RWPE1 (cell line): ENCODE results near the gene GADD45GIP1.

Experiments
- CTCF ChIA-PET: fragments of 350-600 bp; sonication (Branson Sonifier 250); formaldehyde crosslinking; extraction: SDS; loops from one replicate; lab custom pipeline; 2021; lab: Yijun Ruan, JAX
- POLR2A ChIA-PET: fragments of 400-600 bp; formaldehyde crosslinking; extraction: SDS; loops from one replicate; lab custom pipeline; 2020; ENCODE audit warnings: antibody characterized with exemption; ENCODE audit not compliant: low non-redundant PET; lab: Yijun Ruan, JAX
- DNase-seq: peaks from one replicate; pipeline ENCODE4 v3.0.0; 2012; ENCODE audit warnings: low spot score
- H3K27ac ChIP-seq: fragments of 450-650 bp; 2 replicates; pipeline ENCODE4 v1.5.1; 2017
- CTCF ChIP-seq: fragments of 450-650 bp; conservative IDR thresholded peaks from 2 replicates; pipeline ENCODE4 v1.5.1; 2017; ENCODE audit warnings: low read depth, mild to moderate bottlenecking

The GADD45GIP1 gene

DNA sequence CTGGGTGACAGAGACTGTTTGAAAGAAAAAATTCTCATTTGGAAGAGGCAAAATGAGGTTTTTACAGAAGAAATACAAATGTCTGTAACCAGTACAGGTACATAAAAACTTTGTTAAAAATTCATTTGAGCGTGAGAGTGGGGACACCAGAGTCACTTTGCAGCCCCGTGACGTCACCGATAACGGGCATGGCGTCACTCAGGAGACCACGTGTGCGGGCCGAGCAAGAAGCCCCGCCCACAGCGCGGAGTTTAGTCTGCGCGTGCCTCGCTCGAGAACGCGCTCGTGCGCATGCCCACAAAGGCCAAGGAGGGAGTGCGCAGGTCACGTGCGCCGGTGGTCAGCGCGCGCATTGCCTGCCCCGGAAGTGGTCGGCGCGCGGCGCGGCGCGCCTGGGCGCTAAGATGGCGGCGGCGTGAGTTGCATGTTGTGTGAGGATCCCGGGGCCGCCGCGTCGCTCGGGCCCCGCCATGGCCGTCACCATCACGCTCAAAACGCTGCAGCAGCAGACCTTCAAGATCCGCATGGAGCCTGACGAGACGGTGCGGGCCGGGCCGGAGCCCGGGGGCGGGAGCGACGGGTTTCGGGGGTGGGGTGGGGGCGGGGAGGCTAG is 11.4 kb downstream of the GADD45GIP1 start, which contains the start of gene RAD23A:
Gene RAD23A, plus strand, starts transcription at position 384 of the 613 bp plus-strand sequence. Its CDS starts 87 bp downstream, at position 471.
- ChIA-PET CTCF (interaction anchor here (0.6 to 1.3 kb wide), 2 partner anchors 20 to 1346 kb away, joined by 3 to 4 read pairs; no protein-coding TSS in a partner anchor), POLR2A (no interaction called here)
- TF ChIP-seq CTCF: no peak
- peak within 1 kb of the TSS; percentile 96 for H3K27ac ChIP-seq
- DNase-seq: peak; percentile 96

DNA sequence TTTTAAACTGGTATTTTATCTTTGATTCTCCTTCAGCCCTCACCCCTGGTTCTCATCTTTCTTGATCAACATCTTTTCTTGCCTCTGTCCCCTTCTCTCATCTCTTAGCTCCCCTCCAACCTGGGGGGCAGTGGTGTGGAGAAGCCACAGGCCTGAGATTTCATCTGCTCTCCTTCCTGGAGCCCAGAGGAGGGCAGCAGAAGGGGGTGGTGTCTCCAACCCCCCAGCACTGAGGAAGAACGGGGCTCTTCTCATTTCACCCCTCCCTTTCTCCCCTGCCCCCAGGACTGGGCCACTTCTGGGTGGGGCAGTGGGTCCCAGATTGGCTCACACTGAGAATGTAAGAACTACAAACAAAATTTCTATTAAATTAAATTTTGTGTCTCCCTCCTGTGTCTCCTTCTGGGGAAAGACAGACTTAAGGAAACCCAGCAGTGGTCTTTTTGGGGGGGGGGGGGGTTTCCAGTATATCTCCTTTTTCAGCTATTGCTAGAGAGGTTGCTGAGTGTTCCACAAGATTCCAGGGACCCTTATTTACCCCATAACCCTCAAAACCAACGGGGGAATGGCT is 12.8 kb downstream of the GADD45GIP1 start:
- POLR2A ChIA-PET: no interaction called here

GRCh38 chr19:12943437-12944044 is 13.5 kb downstream of the GADD45GIP1 start:
- CTCF ChIA-PET: no interaction called here
- DNase-seq: no peak
- TF ChIP-seq CTCF: no peak
- peak overlapping the region; percentile 96 for H3K27ac ChIP-seq
- POLR2A ChIA-PET: interaction anchor here (0.6 kb wide), 1 partner anchor 1373 kb away, joined by 8 read pairs; no protein-coding TSS in a partner anchor

More for the DNA sequence above, 12.8 kb downstream of the GADD45GIP1 start:
- no peak for TF ChIP-seq CTCF
- CTCF ChIA-PET: no interaction called here
- peak overlapping the region; percentile 96 for H3K27ac ChIP-seq
- no peak for DNase-seq

DNA sequence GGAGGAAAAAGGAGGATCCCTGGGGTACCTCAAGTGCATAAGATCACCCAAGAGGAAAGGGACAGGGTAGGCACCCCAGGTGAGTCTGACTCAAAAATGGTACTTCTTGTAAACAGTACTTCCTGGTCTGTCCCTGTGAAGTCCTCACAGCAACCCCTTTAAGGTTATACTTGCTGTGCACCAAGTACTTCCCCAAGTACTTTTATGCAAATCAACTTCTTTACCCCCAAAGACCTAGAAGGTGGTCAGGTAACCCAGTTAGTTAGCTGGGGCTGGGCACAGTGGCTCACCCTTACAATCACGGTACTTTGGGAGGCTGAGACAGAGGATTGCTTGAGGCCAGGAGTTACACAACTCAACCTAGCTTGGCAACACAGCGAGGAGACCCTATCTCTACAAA is 16.1 kb downstream of the GADD45GIP1 start:
- DNase-seq: no peak
- H3K27ac ChIP-seq: peak overlapping the region; percentile 96
- CTCF ChIA-PET: no interaction called here
- POLR2A ChIA-PET: no interaction called here
- TF ChIP-seq CTCF: no peak

GRCh38 chr19:12939975-12940423 is 17.0 kb downstream of the GADD45GIP1 start:
- POLR2A ChIA-PET: no interaction called here

More at GRCh38 chr19:12939975-12940423, 17.0 kb downstream of the GADD45GIP1 start:
- peak overlapping the region; percentile 96 for H3K27ac ChIP-seq
- TF ChIP-seq CTCF: no peak
- CTCF ChIA-PET: no interaction called here
- DNase-seq: no peak
